DLD1 (cell line): ENCODE data around the gene TCHP.
"Not testable (repeated sequence)": the region's sequence is repeated elsewhere in the genome, so short reads cannot be mapped to it uniquely, and the experiment has no call there.

Experiments
- in situ Hi-C: cut with HindIII; loops from 2 replicates; pipeline ENCODE4 v1.10.0; 2017; ENCODE audit warnings: low sequenced_read_pairs

The TCHP gene

GRCh38 chr12:109905301-109905700, 5.2 kb downstream of the TCHP start:
- in situ Hi-C loops, result no loop called here

- in situ Hi-C loops, result no loop called here
Measured at GRCh38 chr12:109910254-109910968, 10.3 kb downstream of the TCHP start.

GRCh38 chr12:109910969-109911348, 10.9 kb downstream of the TCHP start:
- in situ Hi-C loops, result no loop called here

- in situ Hi-C loops, result no loop called here
Measured at GRCh38 chr12:109912855-109913321, 12.8 kb downstream of the TCHP start.

- in situ Hi-C loops, result no loop called here
Measured at GRCh38 chr12:109914461-109914860, 14.4 kb downstream of the TCHP start.

- in situ Hi-C loops, result no loop called here
Measured at GRCh38 chr12:109915171-109916040, 15.3 kb downstream of the TCHP start.

GRCh38 chr12:109916045-109916444, 16.0 kb downstream of the TCHP start:
- in situ Hi-C loops, result no loop called here

GRCh38 chr12:109919456-109919855, 19.4 kb downstream of the TCHP start:
- in situ Hi-C loops, result no loop called here

- in situ Hi-C loops, result no loop called here
Measured at GRCh38 chr12:109920261-109920780, 20.2 kb downstream of the TCHP start.

- in situ Hi-C loops, result no loop called here
Measured at GRCh38 chr12:109921982-109922381, 21.9 kb downstream of the TCHP start.

- in situ Hi-C loops, result no loop called here
Measured at GRCh38 chr12:109923038-109923437, 23.0 kb downstream of the TCHP start.

GRCh38 chr12:109923481-109924245, 23.6 kb downstream of the TCHP start:
- in situ Hi-C loops, result no loop called here

- in situ Hi-C loops, result no loop called here
Measured at GRCh38 chr12:109925185-109925840, 25.2 kb downstream of the TCHP start.

- in situ Hi-C loops, result no loop called here
Measured at GRCh38 chr12:109926016-109926415, 25.9 kb downstream of the TCHP start.

GRCh38 chr12:109926488-109927210, 26.6 kb downstream of the TCHP start:
- in situ Hi-C loops, result no loop called here

- in situ Hi-C loops, result no loop called here
Measured at GRCh38 chr12:109927622-109928021, 27.5 kb downstream of the TCHP start.

- in situ Hi-C loops, result no loop called here
Measured at GRCh38 chr12:109928058-109928656, 28.1 kb downstream of the TCHP start.

GRCh38 chr12:109929326-109929725, 29.3 kb downstream of the TCHP start:
- in situ Hi-C loops, result not testable (repeated sequence)

- in situ Hi-C loops, result no loop called here
Measured at GRCh38 chr12:109930028-109930800, 30.1 kb downstream of the TCHP start.
